HG03520 (cell line): Measurements from ENCODE around the gene CLRN1.

Experiments
- ATAC-seq: cut with Tn5 transposase; IDR thresholded peaks from one replicate; pipeline ENCODE4 v1.9.1; 2021; ENCODE audit warnings: mild to moderate bottlenecking, moderate library complexity; ENCODE audit not compliant: unreplicated experiment

Gene CLRN1

GRCh38 chr3:150978566-150979148 lies 6.1 kb upstream of the CLRN1 start:
- ATAC-seq = no peak

DNA sequence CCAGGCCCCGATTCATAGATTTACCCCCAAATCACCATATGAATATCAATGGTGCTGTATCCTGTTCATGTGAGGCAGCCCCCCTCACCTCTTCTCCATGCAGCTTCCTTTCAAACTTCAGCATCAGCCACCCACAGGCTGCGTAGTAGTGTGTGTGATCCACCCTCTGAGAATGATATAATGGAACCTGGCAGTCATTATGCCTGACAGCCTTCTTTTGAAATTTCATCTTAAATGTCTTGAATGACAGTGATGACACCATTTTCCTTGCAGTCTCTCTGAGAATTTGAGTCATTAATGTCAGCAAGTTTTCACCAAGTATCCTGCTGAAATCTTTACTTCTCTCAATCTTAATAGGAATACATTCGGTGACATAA lies 3.5 kb upstream of the CLRN1 start:
- no peak for ATAC-seq

DNA sequence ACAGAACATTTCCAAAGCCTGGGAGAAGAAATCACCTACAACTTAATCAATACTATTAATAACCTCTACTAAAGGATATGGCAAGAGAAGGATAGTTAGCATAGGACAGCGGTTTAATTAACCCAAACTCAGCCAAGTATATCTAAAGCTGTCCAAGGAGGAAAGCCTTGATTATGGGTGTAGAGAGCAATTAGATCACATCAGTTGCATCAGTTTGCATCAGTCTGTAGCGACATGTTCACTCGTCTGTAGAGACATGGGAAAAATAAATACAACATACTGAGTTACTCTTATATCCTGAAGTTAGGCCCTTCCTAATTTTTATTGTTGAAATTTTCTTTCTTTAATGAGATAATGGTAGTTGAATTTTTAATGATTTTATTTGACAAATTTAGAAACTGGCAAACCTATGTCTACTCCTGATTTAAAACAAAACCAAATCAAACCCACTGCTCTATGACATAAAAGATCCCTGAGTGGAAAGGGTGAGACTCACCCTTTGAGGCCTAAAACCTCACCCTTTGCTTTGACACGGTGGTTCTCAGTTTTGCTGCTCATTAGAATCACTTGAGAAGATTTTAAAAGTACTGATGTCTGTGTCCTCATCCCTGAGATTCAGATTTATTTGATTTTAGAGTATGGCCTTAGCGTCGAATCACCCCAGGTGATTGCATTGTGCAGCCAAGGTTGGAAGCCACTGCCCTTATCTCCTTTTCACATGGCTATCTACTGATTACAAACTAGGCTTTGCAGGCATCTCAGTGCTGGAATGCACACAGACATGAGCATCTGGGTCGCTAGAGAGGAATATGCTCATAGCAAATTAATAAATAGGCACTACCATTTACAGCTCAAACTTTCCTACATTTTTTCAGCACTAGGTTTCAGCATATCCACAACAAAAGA lies 2.8 kb upstream of the CLRN1 start:
- no peak for ATAC-seq

DNA sequence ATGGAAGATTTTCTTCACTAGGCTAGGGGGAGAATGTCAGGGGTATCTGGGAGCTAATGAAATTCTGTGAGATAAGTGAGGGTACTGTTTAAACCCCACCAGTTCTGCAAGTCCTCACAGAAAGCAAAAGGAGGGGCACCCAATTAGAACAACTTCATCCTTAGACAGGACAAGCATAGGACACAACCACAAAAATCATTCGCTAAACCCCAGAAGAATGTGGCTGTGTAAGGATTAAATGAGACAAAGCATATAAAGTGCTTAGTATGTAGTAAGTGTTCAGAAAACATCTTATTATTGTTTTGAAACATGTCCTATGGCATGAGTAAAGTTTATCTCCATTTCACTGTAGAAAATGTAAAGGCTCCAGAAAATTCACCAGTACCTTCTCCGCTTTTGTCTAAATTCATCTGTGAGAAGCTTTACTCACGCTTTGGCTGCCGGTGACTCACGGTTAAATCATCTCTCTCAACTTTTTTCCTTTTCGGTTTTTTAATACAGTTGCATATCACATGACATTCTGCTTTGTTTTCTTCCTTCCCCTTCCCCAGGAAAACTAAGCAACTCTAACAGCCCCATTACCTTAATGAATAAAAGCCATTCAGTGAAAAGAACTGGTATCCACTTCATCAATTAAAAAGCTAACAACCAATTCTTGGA lies 1.7 kb downstream of the CLRN1 start:
- ATAC-seq = no peak

DNA sequence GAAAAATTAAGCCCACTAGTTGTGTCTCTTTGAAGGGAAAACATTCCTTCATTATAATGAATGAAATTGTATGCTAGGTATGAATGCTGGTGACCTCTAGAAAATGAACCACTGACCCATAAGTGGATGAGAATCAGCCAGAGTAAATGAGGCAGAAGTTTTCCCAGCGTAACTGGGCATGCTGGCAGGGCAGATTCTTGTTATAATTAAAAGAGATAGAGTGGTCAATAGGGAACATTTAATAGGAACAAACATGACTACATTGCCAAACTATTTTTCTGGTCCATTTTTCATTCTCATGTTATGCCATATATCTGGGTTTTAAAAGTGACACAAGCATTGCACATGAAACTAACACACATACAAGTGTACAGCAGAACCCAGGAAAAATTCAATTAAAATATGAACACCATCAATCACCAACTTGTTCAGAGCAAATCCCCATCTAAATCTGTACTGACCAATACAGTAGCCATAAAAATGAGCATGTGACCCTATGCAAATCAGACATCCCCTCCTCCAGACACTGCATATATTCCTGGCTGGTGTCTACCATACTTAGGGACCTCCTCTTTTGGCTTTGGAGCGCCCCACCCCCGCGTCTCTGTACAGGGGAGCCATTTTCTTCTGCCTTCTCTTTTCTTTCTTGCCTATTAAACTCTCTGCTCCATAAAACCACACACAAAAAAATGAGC lies 4.0 kb downstream of the CLRN1 start:
- ATAC-seq = no peak

GRCh38 chr3:150965436-150965835 lies 7.1 kb downstream of the CLRN1 start:
- ATAC-seq = no peak

GRCh38 chr3:150961949-150962348 lies 10.6 kb downstream of the CLRN1 start:
- ATAC-seq = no peak

DNA sequence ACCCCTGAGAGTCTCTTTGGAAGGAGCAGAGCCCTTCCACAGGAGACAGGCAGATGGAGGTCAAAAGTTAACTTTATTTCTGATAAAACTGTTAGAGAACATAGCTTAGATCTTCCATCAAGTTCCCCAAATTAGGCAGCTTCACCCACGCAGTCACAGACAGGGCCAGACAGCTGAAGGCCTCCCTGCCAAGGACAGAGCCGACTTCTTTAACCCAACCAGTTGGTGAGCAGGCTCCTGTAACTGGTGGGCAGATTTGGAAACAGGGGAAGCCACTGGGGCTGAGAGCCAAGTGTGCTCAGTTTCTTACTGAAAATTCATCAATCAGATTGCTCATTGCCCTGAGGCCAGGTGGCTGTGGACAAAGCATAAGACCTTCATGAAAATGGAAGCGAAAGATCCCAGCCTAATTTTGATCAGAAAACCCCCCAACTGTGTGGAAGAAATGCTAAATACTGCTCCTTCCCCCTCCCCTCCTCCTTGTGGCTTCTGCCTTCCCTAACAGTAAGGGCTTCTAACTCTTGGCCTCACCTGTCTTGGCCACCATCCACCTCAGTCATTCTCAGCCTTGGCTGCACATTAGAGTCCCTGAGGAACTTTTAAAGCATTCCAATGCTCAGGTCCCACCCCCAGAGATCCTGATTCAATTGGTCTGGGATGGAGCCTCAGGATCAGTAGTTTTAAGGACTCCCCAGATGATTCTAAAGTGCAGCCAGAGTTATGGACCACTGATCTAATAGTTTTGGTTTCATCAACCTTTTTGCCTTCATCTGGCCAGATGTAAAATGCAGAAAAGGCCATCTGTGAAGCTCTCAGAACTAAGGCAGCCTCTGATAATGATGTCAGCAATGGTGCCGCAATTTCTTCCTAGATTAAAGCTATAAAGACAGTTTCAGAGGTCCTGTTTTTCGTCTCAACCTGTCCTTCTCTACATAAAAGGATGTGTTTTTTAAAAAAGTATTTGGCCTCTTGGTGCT lies 11.5 kb downstream of the CLRN1 start:
- no peak for ATAC-seq

- no peak for ATAC-seq
These were observed 13.8 kb downstream of the CLRN1 start for GRCh38 chr3:150958683-150959082.

GRCh38 chr3:150956376-150956775 lies 16.2 kb downstream of the CLRN1 start:
- no peak for ATAC-seq

- ATAC-seq = no peak
These were observed 20.6 kb downstream of the CLRN1 start for GRCh38 chr3:150951923-150952322.

DNA sequence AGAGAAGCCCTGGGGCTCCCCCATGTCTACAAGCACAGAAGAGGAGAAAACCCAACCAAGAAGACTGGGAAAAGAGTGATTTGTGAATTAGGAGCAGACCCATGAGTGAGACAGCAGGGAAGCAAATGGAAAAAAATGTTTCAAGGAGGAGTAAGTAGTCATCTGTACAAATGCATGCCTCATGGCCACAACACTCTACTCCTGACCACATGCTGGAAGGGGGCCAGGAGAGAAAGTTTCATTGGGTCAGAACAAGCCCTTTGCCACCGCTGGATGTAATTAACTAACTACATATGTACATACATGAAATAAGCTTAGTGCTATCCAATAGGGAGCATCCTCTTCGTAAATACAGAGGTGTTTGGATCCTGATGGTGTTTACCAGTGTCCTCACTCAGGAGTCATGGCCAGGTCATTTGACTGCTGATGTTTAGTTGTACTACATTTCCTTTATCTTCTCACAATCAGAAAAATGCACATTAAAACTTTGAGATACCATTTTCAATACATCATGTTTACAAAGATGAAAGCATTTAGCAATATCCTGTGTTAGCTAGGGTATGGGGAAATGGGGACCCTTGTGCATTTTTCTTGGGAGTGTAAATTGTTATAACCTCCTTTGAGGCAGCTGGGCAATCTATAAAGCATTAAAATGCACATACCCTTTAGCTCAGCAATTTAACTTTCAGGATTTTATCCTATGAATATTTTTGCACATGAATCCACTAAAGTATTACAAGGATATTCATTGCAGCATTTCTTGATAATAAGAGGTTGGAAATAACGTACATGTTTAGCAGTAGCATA lies 27.1 kb downstream of the CLRN1 start:
- ATAC-seq = no peak

- no peak for ATAC-seq
These were observed 30.3 kb downstream of the CLRN1 start for GRCh38 chr3:150942221-150942620.

DNA sequence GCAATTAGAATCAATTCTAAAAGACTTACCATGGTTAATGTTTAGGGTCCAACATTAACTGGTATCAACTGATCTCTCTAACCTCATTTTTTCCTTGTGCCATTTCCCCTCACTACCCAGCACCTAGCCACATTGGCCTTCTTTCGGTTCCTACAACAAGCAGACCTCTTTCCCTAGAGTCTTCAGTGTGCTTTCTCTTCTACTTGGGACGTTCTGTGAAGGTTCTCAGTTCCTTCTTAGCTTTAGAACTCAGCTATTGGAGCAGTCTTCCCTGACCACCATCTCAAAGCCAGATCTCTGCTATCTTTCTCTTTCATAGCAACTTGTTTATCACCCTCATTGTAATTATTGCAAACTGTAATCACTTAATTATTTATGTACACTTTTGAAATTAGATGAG lies 35.8 kb downstream of the CLRN1 start:
- ATAC-seq = peak; percentile 73

- ATAC-seq = no peak
These were observed 39.0 kb downstream of the CLRN1 start for GRCh38 chr3:150933473-150933995.

GRCh38 chr3:150931745-150932144 lies 40.8 kb downstream of the CLRN1 start:
- no peak for ATAC-seq

GRCh38 chr3:150930839-150931238 lies 41.7 kb downstream of the CLRN1 start:
- no peak for ATAC-seq

GRCh38 chr3:150928234-150928633 lies 44.3 kb downstream of the CLRN1 start:
- ATAC-seq = no peak

GRCh38 chr3:150926328-150926727 lies 46.2 kb downstream of the CLRN1 start:
- no peak for ATAC-seq
